ENCODE results near the gene BMP8A.

DNA sequence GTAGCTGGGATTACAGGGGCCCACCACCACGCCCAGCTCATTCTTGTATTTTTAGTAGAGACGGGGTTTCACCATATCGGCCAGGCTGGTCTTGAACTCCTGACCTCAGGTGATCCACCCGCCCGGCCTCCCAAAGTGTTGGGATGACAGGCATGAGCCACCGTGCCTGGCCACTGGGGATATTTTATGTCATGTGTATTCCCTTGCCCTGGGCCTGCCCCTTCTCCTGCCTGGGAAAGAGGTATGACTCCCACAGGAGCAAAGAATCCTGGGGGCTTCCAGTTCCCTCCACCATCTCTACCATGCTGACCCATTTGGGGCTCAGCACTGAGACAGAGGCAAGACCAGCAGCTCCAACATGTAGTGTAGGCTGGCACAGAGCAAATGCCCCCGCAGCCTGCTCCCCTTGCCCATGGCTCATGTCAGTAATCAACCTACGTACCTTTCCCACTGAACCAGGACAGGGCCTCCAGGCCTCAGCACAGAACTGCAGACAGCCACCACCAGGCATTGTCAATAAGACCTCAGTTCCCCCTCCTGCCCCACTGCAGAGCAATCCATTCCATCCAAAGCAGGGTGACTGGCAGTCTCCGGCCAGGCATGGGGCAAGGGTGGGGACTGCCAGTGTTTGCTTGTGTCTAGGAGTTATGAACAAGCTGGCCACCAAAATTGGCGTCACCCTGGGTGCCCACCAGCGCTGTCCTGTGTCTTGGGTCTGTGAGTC lies 35.2 kb downstream of the BMP8A start:
- TF ChIP-seq, protein P1, sequence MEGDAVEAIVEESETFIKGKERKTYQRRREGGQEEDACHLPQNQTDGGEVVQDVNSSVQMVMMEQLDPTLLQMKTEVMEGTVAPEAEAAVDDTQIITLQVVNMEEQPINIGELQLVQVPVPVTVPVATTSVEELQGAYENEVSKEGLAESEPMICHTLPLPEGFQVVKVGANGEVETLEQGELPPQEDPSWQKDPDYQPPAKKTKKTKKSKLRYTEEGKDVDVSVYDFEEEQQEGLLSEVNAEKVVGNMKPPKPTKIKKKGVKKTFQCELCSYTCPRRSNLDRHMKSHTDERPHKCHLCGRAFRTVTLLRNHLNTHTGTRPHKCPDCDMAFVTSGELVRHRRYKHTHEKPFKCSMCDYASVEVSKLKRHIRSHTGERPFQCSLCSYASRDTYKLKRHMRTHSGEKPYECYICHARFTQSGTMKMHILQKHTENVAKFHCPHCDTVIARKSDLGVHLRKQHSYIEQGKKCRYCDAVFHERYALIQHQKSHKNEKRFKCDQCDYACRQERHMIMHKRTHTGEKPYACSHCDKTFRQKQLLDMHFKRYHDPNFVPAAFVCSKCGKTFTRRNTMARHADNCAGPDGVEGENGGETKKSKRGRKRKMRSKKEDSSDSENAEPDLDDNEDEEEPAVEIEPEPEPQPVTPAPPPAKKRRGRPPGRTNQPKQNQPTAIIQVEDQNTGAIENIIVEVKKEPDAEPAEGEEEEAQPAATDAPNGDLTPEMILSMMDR (IDR thresholded peaks at IDR 0.05) = no peak
- no peak for TF ChIP-seq POLR2AphosphoS5 (IDR thresholded peaks at IDR 0.05; ENCODE audit: insufficient read depth in 1 of 2, low read depth in 1 of 2)
